ENCODE measurements around the gene SNRK.

DNA sequence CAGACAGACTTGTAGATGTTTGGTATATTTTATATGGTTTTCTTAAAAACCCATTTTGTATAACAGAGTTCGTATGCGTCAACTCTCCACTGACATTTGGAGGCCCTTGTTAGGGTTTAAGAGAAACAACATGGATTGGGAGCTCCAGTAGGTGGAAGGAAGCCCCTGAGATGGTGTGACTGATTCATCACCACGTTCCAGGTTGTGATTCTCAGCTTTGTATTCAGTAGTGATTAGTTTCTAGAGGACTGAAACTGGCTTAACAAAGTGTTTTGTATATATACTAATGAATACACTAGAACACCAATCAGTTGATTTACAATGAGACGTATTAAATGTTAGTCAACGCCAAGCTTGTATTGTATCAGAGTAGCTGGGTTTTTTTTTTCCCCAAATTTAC lies 33.9 kb downstream of the SNRK start:
- TF ChIP-seq POLR2AphosphoS5 (IDR thresholded peaks at IDR 0.05; ENCODE audit: low read depth, low read length) (no peak), REST (IDR thresholded peaks at IDR 0.05; ENCODE audit: insufficient read depth in 1 of 2, low read depth in 2 of 2, low read length in 2 of 2) (no peak)

Data from PFSK-1 (cell line).